ENCODE results near the gene ARAP1. TPM values are rescaled to one million over a fixed set of nuclear protein-coding genes. Genes with fewer than 3 reads are reported as not detected.

ARAP1 gene
- total RNA-seq, 1 donor from 2014 or later, result 55.2 TPM

DNA sequence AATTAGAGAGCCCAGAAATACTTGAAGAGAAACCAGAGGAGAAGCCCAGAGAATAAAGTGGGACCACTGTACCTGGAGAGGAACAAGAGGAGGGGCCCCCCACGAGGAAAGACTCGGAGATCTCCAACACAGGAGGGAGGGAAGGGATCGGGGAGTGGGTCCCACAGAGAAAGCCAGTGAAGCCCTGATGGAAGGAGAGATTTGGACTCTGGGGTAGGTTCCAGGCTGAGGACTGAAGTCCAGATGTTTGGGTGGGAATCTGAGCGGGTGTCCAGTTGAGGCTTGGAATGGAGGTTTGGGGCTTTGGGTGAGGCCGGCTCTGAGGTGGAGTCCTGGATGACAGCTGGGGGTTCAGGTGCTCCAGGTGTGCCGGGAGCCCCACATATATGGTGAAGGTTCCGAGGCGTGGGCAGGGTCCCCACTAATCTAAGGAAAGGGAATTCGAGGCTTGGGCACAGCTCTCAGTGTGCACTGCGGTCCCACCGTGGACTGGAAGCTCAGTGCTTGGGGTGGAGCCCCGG is 110.6 kb downstream of the ARAP1 start:
- ATAC-seq (no peak), DNase-seq (ENCODE audit: missing footprints) (no peak)
- intact Hi-C loops (cut with DNase I), result loop anchor here (1.0 to 10.0 kb wide), 3 partner anchors 17 to 167 kb away; no protein-coding TSS in a partner anchor

DNA sequence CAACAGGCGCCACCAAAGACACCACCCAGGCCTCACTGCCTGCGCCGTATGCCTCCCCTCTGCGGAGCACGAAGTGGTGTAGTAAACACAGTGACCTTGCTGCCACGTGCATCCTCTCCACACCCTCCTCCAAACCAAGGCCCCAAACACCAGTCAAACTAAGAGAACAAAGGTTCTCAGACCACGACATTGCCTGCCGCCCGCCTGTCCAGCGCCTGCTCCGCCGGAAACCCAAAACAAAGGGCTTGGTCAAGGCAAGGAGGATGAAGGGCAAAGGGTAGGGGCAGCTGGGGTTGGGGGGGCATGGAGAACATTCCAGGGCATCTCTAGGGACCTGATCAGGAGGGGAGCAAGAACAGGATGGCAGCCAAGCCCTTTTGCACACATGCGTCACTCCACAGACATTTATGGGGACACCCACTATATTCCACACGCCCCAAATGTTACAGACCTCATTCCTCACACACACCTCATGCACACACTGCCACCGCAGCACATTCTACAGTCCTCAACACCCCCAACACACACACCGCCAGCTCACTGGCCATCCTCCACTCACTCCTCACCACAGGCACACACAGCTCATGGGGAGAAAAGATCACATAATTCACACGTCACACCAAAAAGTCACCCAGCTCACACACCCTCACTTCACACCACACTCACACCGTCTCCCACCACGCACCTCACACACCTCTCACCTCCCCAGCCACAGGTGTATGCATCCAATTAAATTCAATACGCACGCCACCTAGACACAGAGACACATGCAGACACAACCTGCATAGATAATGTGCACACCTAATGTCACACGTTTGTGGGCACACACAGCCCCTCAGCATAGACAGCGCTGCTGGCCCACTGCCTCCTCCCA is 112.5 kb downstream of the ARAP1 start:
- intact Hi-C loops (cut with DNase I), result loop anchor here (10.0 kb wide), 1 partner anchor 165 kb away; no protein-coding TSS in a partner anchor
- ATAC-seq, result peak; percentile 1
- peak; percentile 47 for DNase-seq (ENCODE audit: missing footprints)

DNA sequence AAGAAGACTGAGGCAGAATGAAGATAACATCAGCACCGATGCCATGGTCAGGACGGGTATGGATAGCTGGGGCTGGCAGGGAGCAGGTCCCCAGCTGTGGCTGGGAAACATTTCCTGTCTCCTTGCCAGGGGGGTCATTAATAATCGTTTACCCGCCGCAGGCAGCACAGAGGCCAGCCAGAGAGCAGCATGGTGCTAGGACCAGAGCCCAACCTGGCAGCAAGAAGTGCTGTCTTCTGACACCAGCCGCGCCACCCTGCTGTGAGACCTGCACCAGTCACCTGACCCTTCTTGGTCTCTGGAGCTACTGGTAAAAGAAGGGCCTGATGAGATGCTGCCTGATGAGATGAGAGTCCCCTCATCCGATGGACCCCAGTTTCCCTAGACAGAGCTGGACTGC is 114.3 kb downstream of the ARAP1 start:
- ATAC-seq, result no peak
- DNase-seq (ENCODE audit: missing footprints), result no peak
- intact Hi-C loops (cut with DNase I), result no loop called here

DNA sequence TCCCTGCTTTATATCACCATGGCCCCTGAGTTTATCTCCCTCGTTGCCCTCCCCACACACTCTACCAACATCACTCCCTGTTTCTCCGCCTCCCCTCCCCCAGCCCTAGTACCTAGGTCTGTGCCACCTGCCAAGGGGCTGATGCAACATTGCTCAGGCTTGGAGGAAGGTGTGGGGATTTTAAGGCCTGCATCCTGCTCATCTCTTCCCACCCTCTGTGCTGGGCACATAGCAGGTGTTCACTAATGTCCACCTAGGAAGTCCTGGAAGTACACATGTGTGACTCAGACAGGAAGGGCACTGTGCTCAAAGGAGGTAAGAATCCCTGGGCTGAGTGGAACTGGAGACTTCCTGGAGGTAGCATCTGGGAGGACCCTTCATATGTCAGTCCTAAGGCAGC is 115.0 kb downstream of the ARAP1 start:
- ATAC-seq, result no peak
- DNase-seq (ENCODE audit: missing footprints), result peak; percentile 20
- intact Hi-C loops (cut with DNase I), result no loop called here

DNA sequence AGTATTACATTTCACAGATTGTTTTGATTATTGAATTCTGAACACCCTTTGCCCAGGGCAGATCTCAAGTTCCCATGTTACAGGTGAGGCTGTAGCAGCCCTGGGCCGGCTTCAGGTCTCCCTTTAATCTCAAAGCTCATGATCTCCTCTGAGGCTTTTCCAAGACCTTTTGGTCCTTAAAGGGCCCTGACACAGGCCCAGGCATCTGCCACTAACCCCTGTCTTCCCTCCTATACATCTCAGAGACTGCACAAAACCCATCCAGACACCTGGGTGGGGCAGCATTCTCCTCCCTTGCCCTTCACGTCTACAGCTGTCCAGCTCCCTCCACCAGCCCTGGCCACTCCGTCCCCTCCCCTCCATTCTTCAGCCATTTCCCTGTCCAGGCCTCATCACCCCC is 115.8 kb downstream of the ARAP1 start:
- DNase-seq (ENCODE audit: missing footprints) (no peak), ATAC-seq (no peak)
- intact Hi-C loops (cut with DNase I), result no loop called here

DNA sequence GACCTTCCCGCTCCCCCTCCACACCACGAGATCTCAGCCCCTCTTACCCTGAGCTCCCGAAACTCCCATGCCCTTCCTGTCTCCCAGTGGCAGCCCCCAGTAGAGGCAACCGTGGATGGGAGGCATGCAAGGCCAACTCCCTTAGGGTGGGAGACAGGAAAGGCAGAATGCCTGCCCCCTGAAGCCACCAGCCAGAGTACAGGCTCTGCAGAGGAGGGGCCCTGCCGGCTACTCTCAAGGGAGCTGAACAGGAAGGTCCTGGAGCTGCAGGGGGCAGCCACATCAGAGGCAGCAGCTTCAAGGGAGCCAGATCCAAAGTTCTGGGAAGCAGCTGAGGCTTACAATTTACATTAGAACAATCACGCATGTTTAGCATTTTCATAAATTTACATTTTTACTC is 116.3 kb downstream of the ARAP1 start:
- DNase-seq (ENCODE audit: missing footprints) (no peak), ATAC-seq (no peak)
- intact Hi-C loops (cut with DNase I), result no loop called here

DNA sequence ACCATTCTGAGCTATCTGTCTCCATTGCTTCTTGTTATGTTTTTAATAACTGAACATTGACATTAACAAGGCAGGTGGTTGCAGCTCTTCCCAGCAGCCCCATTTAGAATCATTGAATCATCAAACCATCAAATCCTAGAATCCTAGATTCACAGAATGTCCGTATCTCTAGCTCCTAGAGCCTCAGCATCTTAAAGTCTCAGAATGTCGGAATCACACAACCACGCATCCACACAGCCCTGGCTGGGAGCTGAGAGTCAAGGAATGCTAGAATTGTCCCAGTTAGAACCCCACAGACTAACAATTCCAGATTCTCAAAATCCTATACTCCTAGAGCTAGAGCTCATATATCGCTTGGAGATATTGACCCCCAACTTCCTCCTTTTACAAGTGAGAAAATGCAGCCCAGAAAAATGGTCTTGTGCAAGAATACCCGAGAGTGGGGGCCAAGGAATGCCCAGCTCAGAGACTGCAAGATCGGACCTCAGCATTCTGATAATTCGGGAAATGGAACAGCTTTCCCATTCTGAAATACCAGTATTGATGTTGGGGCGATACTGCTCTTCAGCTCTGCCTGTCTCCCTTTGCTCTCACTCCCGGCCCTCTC is 116.8 kb downstream of the ARAP1 start:
- intact Hi-C loops (cut with DNase I), result no loop called here
- DNase-seq (ENCODE audit: missing footprints) (no peak), ATAC-seq (no peak)

Small RNAs within 50 kb of the gene (microRNA-seq; reads per million reads assigned to microRNA genes)
- gene MIR4692, result not detected

Other genes starting within 250 kb of the ARAP1 start
- 41.2 TPM for gene PDE2A, start 78.0 kb downstream of the ARAP1 start, total RNA-seq
- 114 TPM for gene STARD10, start 41.6 kb upstream of the ARAP1 start, total RNA-seq
- 16.5 TPM for gene ATG16L2, start 62.0 kb upstream of the ARAP1 start, total RNA-seq

All from Right ventricle myocardium inferior (tissue), 1 donor.